ENCODE results near the gene CACNB4. TPM values are rescaled to one million over a fixed set of nuclear protein-coding genes. Genes with fewer than 3 reads are reported as not detected.

Gene CACNB4
- total RNA-seq, 1 experiment from 2014 or later, result not detected

DNA sequence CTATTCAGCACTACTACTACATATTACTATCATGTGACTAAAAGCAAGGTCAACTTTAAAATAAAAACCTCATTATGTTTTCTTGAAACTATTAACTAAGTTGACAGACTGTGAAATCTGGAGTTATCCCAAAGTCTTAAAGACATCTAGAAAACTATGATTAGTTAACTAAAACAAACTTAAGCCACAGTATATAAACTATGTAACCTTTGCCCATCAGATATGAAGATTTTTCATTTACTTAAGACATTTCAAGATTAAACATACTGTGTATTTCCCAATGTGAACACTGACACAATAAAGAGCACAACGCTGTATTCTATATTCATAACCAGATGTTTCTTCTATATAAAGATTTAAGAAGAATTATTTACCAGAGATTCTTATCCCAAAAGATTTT is 33.5 kb upstream of the CACNB4 start:
- Histone ChIP-seq H3F3A (ENCODE audit: low read length, unreplicated experiment) (no peaks in the 10 kb centered on the region), H3K9ac (ENCODE audit: low read length) (no peak overlapping the region), H2AFZ (ENCODE audit: low read length) (no peak overlapping the region), H3K4me1 (ENCODE audit: insufficient read depth, low read length) (no peaks in the 10 kb centered on the region), H3K79me2 (ENCODE audit: low read length) (no peaks in the 10 kb centered on the region), H4K20me1 (ENCODE audit: low read length) (no peaks in the 10 kb centered on the region), H3K9me2 (replicated peaks; ENCODE audit: low read length) (no peaks in the 10 kb centered on the region), H3K27ac (ENCODE audit: low read length) (no peak overlapping the region), H3K27me3 (ENCODE audit: low read length) (no peaks in the 10 kb centered on the region), H3K4me2 (ENCODE audit: low read length) (no peak overlapping the region), H3K9me3 (ENCODE audit: low read length) (no peaks in the 10 kb centered on the region), H3K4me3 (ENCODE audit: low read length) (no peak overlapping the region), H3K36me3 (ENCODE audit: low read depth, low read length) (no peaks in the 10 kb centered on the region)
- TF ChIP-seq, protein P1, sequence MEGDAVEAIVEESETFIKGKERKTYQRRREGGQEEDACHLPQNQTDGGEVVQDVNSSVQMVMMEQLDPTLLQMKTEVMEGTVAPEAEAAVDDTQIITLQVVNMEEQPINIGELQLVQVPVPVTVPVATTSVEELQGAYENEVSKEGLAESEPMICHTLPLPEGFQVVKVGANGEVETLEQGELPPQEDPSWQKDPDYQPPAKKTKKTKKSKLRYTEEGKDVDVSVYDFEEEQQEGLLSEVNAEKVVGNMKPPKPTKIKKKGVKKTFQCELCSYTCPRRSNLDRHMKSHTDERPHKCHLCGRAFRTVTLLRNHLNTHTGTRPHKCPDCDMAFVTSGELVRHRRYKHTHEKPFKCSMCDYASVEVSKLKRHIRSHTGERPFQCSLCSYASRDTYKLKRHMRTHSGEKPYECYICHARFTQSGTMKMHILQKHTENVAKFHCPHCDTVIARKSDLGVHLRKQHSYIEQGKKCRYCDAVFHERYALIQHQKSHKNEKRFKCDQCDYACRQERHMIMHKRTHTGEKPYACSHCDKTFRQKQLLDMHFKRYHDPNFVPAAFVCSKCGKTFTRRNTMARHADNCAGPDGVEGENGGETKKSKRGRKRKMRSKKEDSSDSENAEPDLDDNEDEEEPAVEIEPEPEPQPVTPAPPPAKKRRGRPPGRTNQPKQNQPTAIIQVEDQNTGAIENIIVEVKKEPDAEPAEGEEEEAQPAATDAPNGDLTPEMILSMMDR (conservative IDR thresholded peaks at IDR 0.05; ENCODE audit: low read depth, low read length), result no peak
- TF ChIP-seq EZH2 (IDR thresholded peaks at IDR 0.05; ENCODE audit: low read length, unreplicated experiment) (no peak), EZH2phosphoT487 (IDR thresholded peaks at IDR 0.05; ENCODE audit: borderline replicate concordance, low read length) (no peak)
- no TSS peak for BruUV-seq (replicated peaks)
- intact Hi-C loops (cut with micrococcal nuclease), result no loop called here
- ATAC-seq (no peak), DNase-seq (no peak)
- ChIA-PET CTCF (no interaction called here), POLR2A (ENCODE audit: unreplicated experiment) (no interaction called here)

DNA sequence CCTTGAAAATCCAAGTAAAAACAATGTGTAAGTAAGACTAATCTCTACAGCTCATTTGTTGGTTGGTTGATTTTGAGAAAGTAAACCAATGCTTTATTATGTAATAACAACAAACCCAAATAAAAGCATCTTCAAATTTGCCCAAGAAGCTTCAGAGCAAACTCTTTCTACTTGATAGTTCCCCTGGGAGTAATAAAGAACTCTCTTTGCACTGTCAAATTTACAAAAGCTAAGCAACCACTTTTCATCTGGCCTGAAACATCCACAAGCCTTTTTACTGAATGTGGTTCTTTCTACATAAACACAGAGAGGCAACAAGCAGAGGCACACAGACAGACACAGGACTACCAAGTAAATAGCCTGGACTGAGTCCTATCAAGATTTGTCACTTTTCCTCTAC is 28.8 kb upstream of the CACNB4 start:
- ATAC-seq (no peak), DNase-seq (no peak)
- no TSS peak for BruUV-seq (replicated peaks)
- no peak for TF ChIP-seq EZH2 (IDR thresholded peaks at IDR 0.05; ENCODE audit: low read length, unreplicated experiment)
- TF ChIP-seq, protein P1 (conservative IDR thresholded peaks at IDR 0.05; ENCODE audit: low read depth, low read length), result no peak
- no peak for TF ChIP-seq EZH2phosphoT487 (IDR thresholded peaks at IDR 0.05; ENCODE audit: borderline replicate concordance, low read length)
- no peaks in the 10 kb centered on the region for H3K79me2 ChIP-seq (ENCODE audit: low read length)
- H3K4me3 ChIP-seq (ENCODE audit: low read length), result no peak overlapping the region
- ChIA-PET CTCF (no interaction called here), POLR2A (ENCODE audit: unreplicated experiment) (no interaction called here)
- H3K4me1 ChIP-seq (ENCODE audit: insufficient read depth, low read length), result no peaks in the 10 kb centered on the region
- H3F3A ChIP-seq (ENCODE audit: low read length, unreplicated experiment), result no peaks in the 10 kb centered on the region
- no peak overlapping the region for H3K4me2 ChIP-seq (ENCODE audit: low read length)
- no peaks in the 10 kb centered on the region for H4K20me1 ChIP-seq (ENCODE audit: low read length)
- H2AFZ ChIP-seq (ENCODE audit: low read length), result no peak overlapping the region
- intact Hi-C loops (cut with micrococcal nuclease), result no loop called here
- H3K9ac ChIP-seq (ENCODE audit: low read length), result no peak overlapping the region
- H3K27ac ChIP-seq (ENCODE audit: low read length), result no peak overlapping the region
- H3K9me2 ChIP-seq (replicated peaks; ENCODE audit: low read length), result no peaks in the 10 kb centered on the region
- no peaks in the 10 kb centered on the region for H3K27me3 ChIP-seq (ENCODE audit: low read length)
- H3K9me3 ChIP-seq (ENCODE audit: low read length), result no peaks in the 10 kb centered on the region
- no peaks in the 10 kb centered on the region for H3K36me3 ChIP-seq (ENCODE audit: low read depth, low read length)

DNA sequence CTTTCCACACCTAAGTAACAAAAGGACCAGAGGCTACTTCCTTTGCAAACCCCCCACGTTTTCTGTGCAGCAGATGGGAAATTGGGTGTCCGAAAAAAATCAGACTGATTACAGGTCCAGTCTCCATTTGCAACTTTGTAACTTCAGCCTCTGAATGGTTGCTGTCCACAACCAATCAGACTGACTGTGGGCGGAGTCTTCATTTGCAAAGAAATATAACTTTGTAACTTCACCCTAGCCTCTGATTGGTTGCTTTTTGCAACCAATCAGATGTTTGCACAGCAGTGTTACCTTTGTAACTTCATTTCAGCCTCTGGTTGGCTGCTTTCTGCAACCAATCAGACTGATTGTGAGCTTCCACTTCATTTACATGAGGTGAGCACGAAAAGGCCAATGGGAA is 27.8 kb upstream of the CACNB4 start:
- POLR2A ChIA-PET (ENCODE audit: unreplicated experiment), result no interaction called here
- BruUV-seq (replicated peaks), result no TSS peak
- no peak overlapping the region for H3K27ac ChIP-seq (ENCODE audit: low read length)
- no peaks in the 10 kb centered on the region for H3K27me3 ChIP-seq (ENCODE audit: low read length)
- H3K79me2 ChIP-seq (ENCODE audit: low read length), result no peaks in the 10 kb centered on the region
- CTCF ChIA-PET, result no interaction called here
- H3K4me3 ChIP-seq (ENCODE audit: low read length), result no peak overlapping the region
- H3K4me2 ChIP-seq (ENCODE audit: low read length), result no peak overlapping the region
- no peak overlapping the region for H2AFZ ChIP-seq (ENCODE audit: low read length)
- TF ChIP-seq, protein P1 (conservative IDR thresholded peaks at IDR 0.05; ENCODE audit: low read depth, low read length), result no peak
- no peak for TF ChIP-seq EZH2 (IDR thresholded peaks at IDR 0.05; ENCODE audit: low read length, unreplicated experiment)
- no peak for TF ChIP-seq EZH2phosphoT487 (IDR thresholded peaks at IDR 0.05; ENCODE audit: borderline replicate concordance, low read length)
- H3K9me3 ChIP-seq (ENCODE audit: low read length), result no peaks in the 10 kb centered on the region
- H3K9me2 ChIP-seq (replicated peaks; ENCODE audit: low read length), result no peaks in the 10 kb centered on the region
- H4K20me1 ChIP-seq (ENCODE audit: low read length), result no peaks in the 10 kb centered on the region
- no peak overlapping the region for H3K9ac ChIP-seq (ENCODE audit: low read length)
- peak; percentile 26 for DNase-seq
- H3F3A ChIP-seq (ENCODE audit: low read length, unreplicated experiment), result no peaks in the 10 kb centered on the region
- ATAC-seq, result no peak
- intact Hi-C loops (cut with micrococcal nuclease), result no loop called here
- no peaks in the 10 kb centered on the region for H3K4me1 ChIP-seq (ENCODE audit: insufficient read depth, low read length)
- H3K36me3 ChIP-seq (ENCODE audit: low read depth, low read length), result no peaks in the 10 kb centered on the region

Measured in PC-3 (cell line).